ENCODE data around the gene ANKRD34C. TPM values are rescaled to one million over a fixed set of nuclear protein-coding genes. Genes with fewer than 3 reads are reported as not detected.
"Not testable (repeated sequence)": the region's sequence is repeated elsewhere in the genome, so short reads cannot be mapped to it uniquely, and the experiment has no call there.

The ANKRD34C gene
- polyA plus RNA-seq, 10 donors: 0.03 to 0.06 TPM; not detected in 8

DNA sequence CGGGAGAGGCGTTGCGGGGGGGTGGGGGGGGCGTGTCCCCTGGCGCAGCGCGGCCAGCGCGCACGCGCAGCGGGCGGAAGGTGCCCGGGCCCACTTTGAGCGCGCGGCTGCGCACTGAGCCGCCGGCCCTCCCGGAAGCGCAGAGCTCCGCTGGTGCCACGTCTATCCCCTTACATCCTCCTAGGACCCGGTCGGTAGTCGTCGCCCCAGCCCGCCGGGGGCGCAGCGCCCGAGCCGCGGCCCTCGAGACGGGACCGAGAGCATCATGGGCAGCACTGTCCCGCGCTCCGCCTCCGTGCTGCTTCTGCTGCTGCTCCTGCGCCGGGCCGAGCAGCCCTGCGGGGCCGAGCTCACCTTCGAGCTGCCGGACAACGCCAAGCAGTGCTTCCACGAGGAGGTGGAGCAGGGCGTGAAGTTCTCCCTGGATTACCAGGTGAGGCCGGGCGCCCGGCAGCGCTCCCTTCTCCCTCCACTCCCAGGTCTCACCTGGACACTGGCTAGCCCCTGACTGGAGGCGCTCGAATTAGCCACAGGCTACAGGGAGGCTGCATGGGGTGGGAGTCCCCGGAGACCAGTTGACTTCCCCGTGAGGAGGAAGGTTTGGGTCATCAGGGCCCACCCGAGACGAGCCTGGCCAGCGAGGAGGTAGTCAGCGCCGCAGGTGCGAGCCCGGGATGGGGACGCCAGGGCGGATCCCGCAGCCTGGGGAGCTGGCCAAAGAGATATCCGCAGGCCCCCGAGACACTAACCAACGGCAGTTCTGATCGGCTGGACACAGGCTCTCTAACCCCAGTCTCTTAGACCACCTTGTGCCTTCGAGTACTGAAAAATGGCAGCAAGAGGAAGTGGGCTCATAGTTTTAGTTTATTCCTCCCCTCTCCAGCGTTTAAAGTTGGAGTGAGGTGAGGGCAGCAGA, 28.7 kb downstream of the ANKRD34C start, which contains the start of gene TMED3:
TMED3 (plus strand) TSS at position 128 of the 916 bp plus-strand sequence; CDS start at position 266, 138 bp downstream.
- DNase-seq: peak; percentile 74 to 92 (median 88)

DNA sequence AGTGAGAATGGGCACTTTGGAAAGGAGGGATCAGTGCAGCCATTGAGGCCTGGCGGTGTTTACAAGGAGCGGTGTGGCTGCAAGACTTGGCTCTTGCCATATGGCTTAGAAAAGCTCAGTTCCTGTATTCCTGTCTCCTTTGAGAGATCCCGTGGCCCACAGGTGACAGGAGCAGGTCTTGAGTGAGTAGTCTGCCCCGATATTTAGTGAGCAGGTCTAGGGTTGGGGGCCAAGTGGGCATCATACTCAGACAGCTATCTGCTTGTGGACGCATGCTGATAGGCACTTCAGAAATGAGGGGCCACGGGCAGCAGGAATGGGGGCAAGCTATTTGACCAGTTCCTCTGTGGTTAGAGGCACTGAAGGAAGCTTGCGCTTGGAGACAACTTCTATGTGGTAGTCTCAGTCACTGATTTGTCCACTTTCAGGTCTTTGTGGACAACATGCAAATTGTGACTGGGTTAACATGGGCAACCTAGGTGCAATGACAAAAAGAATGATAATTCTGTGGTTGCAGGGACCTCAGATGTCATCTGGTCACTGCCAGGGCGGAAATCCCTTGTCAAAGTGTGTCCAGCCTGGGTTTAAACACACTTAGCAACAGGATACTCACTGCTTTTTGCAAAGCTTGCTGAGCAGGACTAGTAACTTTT, 29.5 kb downstream of the ANKRD34C start:
- DNase-seq: no peak

DNA sequence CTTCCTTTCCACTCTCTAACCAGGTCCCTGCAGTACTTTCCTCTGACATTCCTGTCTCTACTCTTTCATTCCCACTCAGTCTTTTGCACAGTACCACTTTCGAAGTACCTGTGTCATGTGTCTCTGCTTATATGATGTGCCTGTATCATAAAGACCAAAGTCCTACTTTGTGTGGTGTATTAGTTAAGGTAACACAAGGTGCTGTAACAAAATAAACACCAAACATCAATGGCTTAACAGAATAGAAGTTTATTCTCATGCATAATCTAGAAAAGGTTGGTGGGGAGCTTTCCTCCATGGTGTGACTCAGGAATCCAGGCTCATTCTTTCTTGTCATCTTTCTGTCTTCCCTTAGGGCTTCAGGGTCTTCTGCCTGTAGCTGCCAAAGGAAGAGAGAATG, 31.7 kb downstream of the ANKRD34C start:
- no peak for DNase-seq

DNA sequence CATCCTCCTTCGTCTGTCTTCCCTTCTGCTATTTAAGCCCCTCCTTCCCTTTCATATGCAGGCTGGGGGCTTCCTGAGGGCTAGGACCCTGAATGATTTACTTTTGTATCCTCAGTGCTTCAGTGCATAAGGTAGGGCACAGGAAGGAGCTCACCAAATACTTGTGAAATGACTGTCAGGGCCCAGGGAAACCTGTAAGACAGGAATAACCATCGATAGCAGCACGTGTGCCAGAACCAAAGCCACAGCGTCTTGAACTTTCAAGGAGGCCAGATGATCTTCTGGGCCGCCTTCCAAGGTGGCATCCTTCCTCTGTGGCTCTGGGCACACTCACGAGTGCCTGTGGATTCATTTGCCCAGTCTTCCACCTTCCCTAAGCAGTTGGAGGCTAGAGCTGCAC, 32.3 kb downstream of the ANKRD34C start:
- DNase-seq: no peak

DNA sequence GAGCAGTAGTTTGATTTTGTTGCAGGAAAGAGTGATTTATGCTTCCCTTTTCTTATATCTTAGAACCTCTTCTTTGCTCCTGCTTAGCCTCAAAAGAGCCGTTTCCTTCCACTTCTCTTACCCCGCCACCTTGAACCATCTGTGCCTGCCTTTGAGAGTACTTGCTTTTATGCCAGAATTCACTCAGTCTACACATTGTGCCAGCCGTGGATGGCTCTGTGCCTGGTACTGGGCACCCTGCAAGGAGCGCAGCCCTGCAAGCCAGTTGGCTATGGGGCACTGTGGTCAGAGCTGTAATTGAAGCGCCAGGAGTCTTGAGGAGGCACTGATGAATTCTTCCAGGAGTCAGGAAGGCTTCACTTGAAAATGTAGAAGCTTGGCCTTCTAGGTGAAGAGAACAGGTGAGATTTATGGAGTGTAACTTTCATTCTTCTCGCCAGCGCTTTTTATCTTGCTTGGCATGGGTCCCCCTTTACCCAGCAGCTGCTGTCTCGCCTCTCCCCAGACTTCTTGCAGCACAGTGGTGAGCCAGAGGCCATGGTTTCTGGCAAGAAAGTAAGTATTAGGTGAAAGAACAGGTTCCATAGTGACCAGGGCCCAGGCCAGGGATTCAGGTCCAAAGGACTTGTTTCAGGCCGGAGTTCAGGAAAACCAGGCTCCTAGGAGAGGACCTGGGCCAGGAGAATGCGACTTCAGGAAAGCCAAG, 33.3 kb downstream of the ANKRD34C start:
- DNase-seq: no peak

DNA sequence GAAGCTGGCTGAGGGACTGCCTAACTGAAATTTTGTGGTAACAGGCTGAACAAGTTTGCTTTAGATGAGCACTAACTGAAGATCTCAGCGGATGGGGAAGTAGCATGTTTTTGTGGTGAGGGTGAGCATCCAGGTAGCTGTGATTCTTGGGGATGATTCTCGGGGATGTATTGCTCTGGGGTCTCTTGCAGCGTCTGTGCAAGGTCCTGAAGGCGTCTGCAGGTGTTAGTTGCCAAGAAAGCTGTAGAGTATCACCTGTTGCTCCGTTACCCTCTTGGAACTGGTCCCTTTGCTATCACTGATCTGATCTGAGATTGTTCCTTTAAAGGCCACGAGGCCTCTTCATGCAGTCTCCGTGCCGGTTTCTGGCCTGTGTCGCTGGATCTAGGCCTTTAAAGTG, 34.3 kb downstream of the ANKRD34C start:
- DNase-seq: no peak

DNA sequence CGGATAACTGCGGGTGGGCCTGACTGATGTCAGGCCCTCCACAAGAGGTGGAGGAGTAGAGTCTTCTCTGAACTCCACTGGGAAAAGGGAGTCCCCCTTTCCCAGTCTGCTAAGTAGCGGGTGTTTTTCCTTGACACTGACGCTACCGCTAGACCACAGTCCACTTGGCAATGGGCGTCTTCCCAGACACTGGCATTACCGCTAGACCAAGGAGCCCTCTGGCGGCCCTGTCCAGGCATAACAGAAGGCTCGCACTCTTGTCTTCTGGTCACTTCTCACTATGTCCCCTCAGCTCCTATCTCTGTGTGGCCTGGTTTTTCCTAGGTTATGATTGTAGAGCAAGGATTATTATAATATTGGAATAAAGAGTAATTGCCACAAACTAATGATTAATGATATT, 37.5 kb downstream of the ANKRD34C start:
- DNase-seq: not testable (repeated sequence)

DNA sequence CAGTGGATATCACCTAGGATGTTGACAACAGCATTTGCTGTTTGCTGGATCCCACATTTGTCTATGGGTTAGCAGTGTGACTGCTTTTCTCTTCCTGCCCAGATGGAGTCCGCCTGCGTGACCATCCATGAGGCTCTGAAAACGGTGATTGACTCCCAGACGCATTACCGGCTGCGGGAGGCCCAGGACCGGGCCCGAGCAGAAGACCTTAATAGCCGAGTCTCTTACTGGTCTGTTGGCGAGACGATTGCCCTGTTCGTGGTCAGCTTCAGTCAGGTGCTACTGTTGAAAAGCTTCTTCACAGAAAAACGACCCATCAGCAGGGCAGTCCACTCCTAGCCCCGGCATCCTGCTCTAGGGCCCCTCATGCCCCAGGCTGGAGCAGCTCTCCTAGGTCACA, 39.4 kb downstream of the ANKRD34C start:
- DNase-seq: no peak

DNA sequence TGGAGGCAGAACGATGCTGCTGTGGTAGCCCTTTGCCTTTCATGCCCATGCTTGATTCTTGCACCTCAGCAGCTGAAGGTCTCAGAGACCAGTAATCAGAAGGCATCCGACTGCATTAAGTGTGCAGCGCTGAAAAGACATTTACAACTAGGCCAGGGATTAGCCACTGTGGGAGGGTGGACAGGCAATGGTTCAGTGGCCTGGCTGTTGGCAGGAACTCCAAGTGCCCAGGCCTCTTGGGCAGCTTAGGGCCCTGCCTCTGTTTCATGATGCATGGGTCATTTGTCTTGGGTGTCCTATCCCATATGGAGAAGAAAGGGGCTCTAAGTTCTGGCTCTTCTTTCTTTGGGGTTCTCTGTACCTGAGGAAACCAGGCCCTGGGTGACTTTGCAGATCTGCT, 39.8 kb downstream of the ANKRD34C start:
- DNase-seq: no peak

DNA sequence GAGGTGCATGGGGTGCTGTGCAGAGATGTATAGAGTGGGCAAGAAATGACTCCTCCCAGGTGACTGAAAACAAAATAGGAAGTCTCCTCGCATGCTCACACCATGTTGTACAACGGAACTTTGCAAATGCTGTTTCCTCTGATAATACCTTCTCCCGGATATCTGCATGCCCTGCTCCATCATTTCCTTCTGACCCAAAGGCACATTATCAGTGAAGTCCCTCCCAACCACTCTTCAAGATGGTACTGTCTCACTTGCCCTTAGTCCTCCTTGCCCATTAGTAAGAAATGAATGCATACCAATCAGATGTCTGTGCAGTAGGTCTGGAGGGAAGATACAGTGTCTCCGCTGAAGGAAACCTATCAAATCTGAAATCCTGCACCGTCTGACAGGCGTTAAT, 40.4 kb downstream of the ANKRD34C start:
- no peak for DNase-seq

DNA sequence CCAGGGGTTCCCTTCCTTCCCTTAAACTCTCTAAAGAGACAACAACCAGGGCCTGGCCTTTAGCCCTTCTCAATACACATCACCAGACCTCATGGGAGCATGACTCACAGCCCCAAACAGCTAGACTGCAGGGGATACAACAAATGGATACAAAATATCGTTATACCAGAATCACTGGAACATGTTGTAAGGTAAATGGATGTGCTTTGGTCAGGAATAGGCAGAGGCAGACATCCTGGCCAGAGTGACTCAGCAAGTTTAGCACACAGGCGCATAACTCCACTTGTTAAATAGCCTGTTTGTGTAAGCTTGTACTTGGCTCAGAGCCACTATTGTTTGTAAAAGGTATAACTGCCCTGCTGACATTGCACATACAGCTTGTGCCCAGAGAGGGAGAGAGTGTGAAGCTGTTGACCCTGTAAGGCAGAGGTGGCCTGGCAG, 46.7 kb downstream of the ANKRD34C start:
- peak in 1 of 3 donors; percentile 6 for DNase-seq

Other genes starting within 250 kb of the ANKRD34C start
- gene RASGRF1, start 191.9 kb upstream of the ANKRD34C start, polyA plus RNA-seq (ENCODE audit: insufficient read length in 10 of 10): under 1 TPM in 9 of 10 donors, not detected in 1; 0.04 to 0.39 (median 0.20) TPM
- 10 to 100 TPM; 35.0 to 59.3 (median 42.6) TPM for gene TMED3, start 28.4 kb downstream of the ANKRD34C start, polyA plus RNA-seq (ENCODE audit: insufficient read length in 10 of 10)
- 1 to 10 TPM; 1.3 to 2.1 (median 1.6) TPM for gene MINAR1, start 149.6 kb downstream of the ANKRD34C start, polyA plus RNA-seq (ENCODE audit: insufficient read length in 10 of 10)